GM21619 (cell line): ENCODE results near the gene ADCYAP1R1.
"Not testable (repeated sequence)": the region's sequence is repeated elsewhere in the genome, so short reads cannot be mapped to it uniquely, and the experiment has no call there.

Experiments used
- ATAC-seq: cut with Tn5 transposase; IDR thresholded peaks from one replicate; pipeline ENCODE4 v1.9.1; 2021; ENCODE audit not compliant: unreplicated experiment

Gene ADCYAP1R1

GRCh38 chr7:31126976-31127375 lies 74.9 kb downstream of the ADCYAP1R1 start:
- no peak for ATAC-seq

GRCh38 chr7:31129067-31129466 lies 77.0 kb downstream of the ADCYAP1R1 start:
- no peak for ATAC-seq

- no peak for ATAC-seq
Measured at GRCh38 chr7:31133497-31133896, 81.4 kb downstream of the ADCYAP1R1 start.

GRCh38 chr7:31134246-31135188 lies 82.4 kb downstream of the ADCYAP1R1 start:
- ATAC-seq: peak; percentile 99

GRCh38 chr7:31137234-31137633 lies 85.1 kb downstream of the ADCYAP1R1 start:
- no peak for ATAC-seq

- ATAC-seq: no peak
Measured at GRCh38 chr7:31145339-31145738, 93.2 kb downstream of the ADCYAP1R1 start.

- no peak for ATAC-seq
Measured at GRCh38 chr7:31146030-31146429, 93.9 kb downstream of the ADCYAP1R1 start.

- ATAC-seq: no peak
Measured at GRCh38 chr7:31146538-31146937, 94.4 kb downstream of the ADCYAP1R1 start.

- no peak for ATAC-seq
Measured at GRCh38 chr7:31151849-31152248, 99.7 kb downstream of the ADCYAP1R1 start.

- ATAC-seq: not testable (repeated sequence)
Measured at GRCh38 chr7:31153318-31153717, 101.2 kb downstream of the ADCYAP1R1 start.

- no peak for ATAC-seq
Measured at GRCh38 chr7:31160941-31161340, 108.8 kb downstream of the ADCYAP1R1 start.
